GM12878 (cell line): ENCODE results near the gene RCVRN. TPM values are rescaled to one million over a fixed set of nuclear protein-coding genes. Genes with fewer than 3 reads are reported as not detected.
"Not testable (repeated sequence)": the region's sequence is repeated elsewhere in the genome, so short reads cannot be mapped to it uniquely, and the experiment has no call there.

Source experiments
- ATAC-seq: fragments of 200-7000 bp; cut with Tn5 transposase; 3 replicates; pipeline ENCODE4 v1.9.1; 2020; ENCODE audit warnings: mild to moderate bottlenecking, moderate library complexity
- BruUV-seq: library from RNA; stranded (reverse); fragments of 400-500 nt; replicated peaks from 2 replicates; lab custom pipeline; 2021; lab: Mats Ljungman, UMichigan
- CTCF ChIA-PET: fragments of 300-600 bp; sonication (Branson Sonifier 250); formaldehyde crosslinking; extraction: SDS; loops from one replicate; lab custom pipeline; 2021; ENCODE audit warnings: inconsistent platforms; lab: Yijun Ruan, JAX
- POLR2A ChIA-PET: fragments of 350-600 bp; formaldehyde crosslinking; extraction: SDS; loops from one replicate; lab custom pipeline; 2021; ENCODE audit warnings: inconsistent platforms; lab: Charles Lee
- RAD21 ChIA-PET: fragments of 300-600 bp; sonication (Branson Sonifier 250); formaldehyde crosslinking; loops from one replicate; lab custom pipeline; 2023; ENCODE audit warnings: antibody characterized with exemption; ENCODE audit not compliant: unreplicated experiment; lab: Charles Lee
- SMC1A ChIA-PET: fragments of 300-600 bp; sonication (Branson Sonifier 250); formaldehyde crosslinking; loops from one replicate; lab custom pipeline; 2023; ENCODE audit not compliant: unreplicated experiment, uncharacterized antibody; lab: Charles Lee
- DNase-seq: peaks from one replicate; pipeline ENCODE4 v3.0.0-alpha.2; 2011; ENCODE audit warnings: low read depth, low spot score
- FAIRE-seq: peaks from 3 replicates; lab custom pipeline; 2011; peaks lifted over from hg19 to GRCh38; lab: Jason Lieb, UNC
- H2AFZ ChIP-seq: 2 replicates; pipeline ENCODE4 v1.6.0; 2011; ENCODE audit warnings: low read depth, low read length, control low read depth; ENCODE audit not compliant: control insufficient read depth
- H3K27ac ChIP-seq: 2 replicates; pipeline ENCODE4 v1.5.1; 2011; ENCODE audit warnings: control low read depth; ENCODE audit not compliant: control insufficient read depth, insufficient read depth
- H3K27me3 ChIP-seq, 2 experiments: replicated peaks in 1 of 2; 2 replicates each; pipeline versions ENCODE4 v1.6.0 to v1.6.1; 2011; ENCODE audit warnings: low read length in 1 of 2; ENCODE audit not compliant: control insufficient read depth in 2 of 2, insufficient read depth in 2 of 2
- H3K36me3 ChIP-seq, 2 experiments: 2 replicates each; pipeline ENCODE4 v1.5.1; 2011; ENCODE audit warnings: low read length in 1 of 2; ENCODE audit not compliant: control insufficient read depth in 2 of 2, insufficient read depth in 2 of 2
- H3K4me1 ChIP-seq: 2 replicates; pipeline ENCODE4 v1.6.1; 2011; ENCODE audit warnings: mild to moderate bottlenecking, low read length, moderate library complexity, mixed read lengths; ENCODE audit not compliant: control insufficient read depth, insufficient read depth
- H3K4me2 ChIP-seq: 2 replicates; pipeline ENCODE4 v1.6.0; 2011; ENCODE audit warnings: control low read depth; ENCODE audit not compliant: control insufficient read depth, insufficient read depth
- H3K4me3 ChIP-seq: fragments of 200-600 bp; sonication (generic); 2 replicates; pipeline ENCODE4 v1.5.1; 2016
- H3K79me2 ChIP-seq: 2 replicates; pipeline ENCODE4 v1.6.0; 2011; ENCODE audit warnings: low read length; ENCODE audit not compliant: control insufficient read depth, insufficient read depth
- H3K9ac ChIP-seq: 2 replicates; pipeline ENCODE4 v1.8.0; 2011; ENCODE audit warnings: low read length, control low read depth, mixed read lengths; ENCODE audit not compliant: control insufficient read depth, insufficient read depth
- H3K9me3 ChIP-seq: replicated peaks from 3 replicates; pipeline ENCODE4 v1.5.1; 2011; ENCODE audit warnings: mild to moderate bottlenecking, low read length; ENCODE audit not compliant: control insufficient read depth, insufficient read depth
- H4K20me1 ChIP-seq: 2 replicates; pipeline ENCODE4 v1.6.0; 2011; ENCODE audit not compliant: control insufficient read depth, insufficient read depth
- ASH2L ChIP-seq: fragments of 300-600, 200-600 bp; sonication (generic); IDR thresholded peaks from 2 replicates; pipeline ENCODE4 v1.6.1; 2017; ENCODE audit warnings: low read depth, mild to moderate bottlenecking, borderline replicate concordance
- EZH2 ChIP-seq: IDR thresholded peaks from 2 replicates; pipeline ENCODE4 v1.6.1; 2012; ENCODE audit warnings: low read depth, mild to moderate bottlenecking, control low read depth, inconsistent platforms, low read length, borderline replicate concordance; ENCODE audit not compliant: control insufficient read depth
- KDM1A ChIP-seq: fragments of 200-600 bp; sonication (generic); IDR thresholded peaks from 2 replicates; pipeline ENCODE4 v1.6.1; 2016; ENCODE audit warnings: borderline replicate concordance
- MAX ChIP-seq: IDR thresholded peaks from 2 replicates; pipeline ENCODE4 v1.6.1; 2012; ENCODE audit warnings: low read depth, low read length, improper control_type of control experiment
- MEF2A ChIP-seq: IDR thresholded peaks from 2 replicates; pipeline ENCODE4 v1.6.1; 2011; ENCODE audit warnings: low read depth, mild to moderate bottlenecking, low read length, moderate library complexity; ENCODE audit not compliant: insufficient read depth
- RBBP5 ChIP-seq: fragments of 200-600 bp; sonication (generic); conservative IDR thresholded peaks from 2 replicates; pipeline ENCODE4 v1.6.1; 2016
- RCOR1 ChIP-seq: conservative IDR thresholded peaks from 2 replicates; pipeline ENCODE4 v1.6.1; 2012; ENCODE audit warnings: low read depth, low read length, improper control_type of control experiment
- ZNF217 ChIP-seq: fragments of 450-650 bp; IDR thresholded peaks from 2 replicates; pipeline ENCODE4 v1.6.1; 2017; ENCODE audit warnings: antibody characterized with exemption, mild to moderate bottlenecking
- WGBS: methylation state at CpG from one replicate; pipeline ENCODE4 v1.1.6; 2016; ENCODE audit warnings: low lambda C conversion rate; ENCODE audit not compliant: insufficient replicate concordance, insufficient coverage; ENCODE audit errors: missing lambda C conversion rate; 5-methylcytosine and 5-hydroxymethylcytosine counted together
- in situ Hi-C: fragments of 300-500 bp; cut with MboI; formaldehyde crosslinking; loops from 9 replicates; pipeline ENCODE4 v1.14.3; 2018; ENCODE audit warnings: mixed read lengths
- intact Hi-C: fragments of 100-400 bp; cut with micrococcal nuclease; formaldehyde crosslinking; loops from one replicate; pipeline ENCODE4 v1.14.2; 2022; ENCODE audit not compliant: unreplicated experiment
- polyA plus RNA-seq, 11 experiments: library from polyadenylated mRNA; depleted of rRNA in 4 of 11; unstranded in 6 of 11; stranded (reverse) in 5 of 11; fragments of >200 nt; fragmentation: Nextera tagmentation in 4 of 11; fragmentation: Illumina TruSeq in 1 of 11; extraction: Ambion mirVana in 4 of 11; extraction: Trizol in 1 of 11; gene quantifications; 1 replicate in 1 of 11; 2 replicates in 10 of 11; pipeline versions ENCODE4 v1.2.1 to v1.2.3, GENCODE V29; 2011 to 2016; ENCODE audit warnings: inconsistent platforms in 2 of 11, missing spikeins in 2 of 11, low read depth in 1 of 11
- total RNA-seq, 4 experiments: library from RNA; depleted of rRNA in 3 of 4; stranded (reverse); fragments of >200 nt in 3 of 4; fragmentation: Illumina TruSeq in 1 of 4; extraction: Trizol in 1 of 4; gene quantifications; 2 replicates each; pipeline versions ENCODE4 v1.2.1 to v1.2.3, GENCODE V29; 2013 to 2021

The RCVRN gene
- total and polyA plus RNA-seq, 10 of the 15 experiments (the other 5 are each of a cell fraction or from before 2014, with no cell fraction given): 0.07 to 0.23 (median 0.14) TPM; not detected in 6

DNA sequence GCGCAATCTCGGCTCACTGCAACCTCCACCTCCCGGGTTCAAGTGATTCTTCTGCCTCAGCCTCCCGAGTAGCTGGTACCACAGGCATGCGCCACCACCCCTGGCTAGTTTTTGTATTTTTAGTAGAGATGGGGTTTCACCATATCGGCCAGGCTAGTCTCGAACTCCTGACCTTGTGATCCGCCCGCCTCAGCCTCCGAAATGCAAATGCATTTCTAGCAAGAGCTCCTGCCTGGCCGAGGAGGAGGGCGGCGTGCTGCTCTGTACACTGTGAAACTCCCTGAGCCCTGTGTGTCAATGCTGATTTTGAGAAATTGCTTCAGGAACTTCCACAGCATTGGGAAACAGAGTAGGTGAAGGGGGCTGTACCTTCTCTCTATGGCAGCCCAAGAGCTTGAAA, 16.1 kb upstream of the RCVRN start:
- H3K4me1 ChIP-seq, H4K20me1 ChIP-seq, H3K4me3 ChIP-seq, FAIRE-seq, H3K79me2 ChIP-seq, SMC1A ChIA-PET, H2AFZ ChIP-seq, POLR2A ChIA-PET, H3K27ac ChIP-seq, DNase-seq, BruUV-seq, ATAC-seq, RAD21 ChIA-PET, H3K4me2 ChIP-seq, H3K9me3 ChIP-seq, H3K9ac ChIP-seq, H3K36me3 ChIP-seq, H3K27me3 ChIP-seq: not testable (repeated sequence)
- intact Hi-C loops (loop anchor here (10.0 kb wide), 1 partner anchor 374 kb away; no protein-coding TSS in a partner anchor), in situ Hi-C loops (loop anchor here (5.0 kb wide), 1 partner anchor 696 kb away; no protein-coding TSS in a partner anchor)
- CTCF ChIA-PET: interaction anchor here (1.1 kb wide), 1 partner anchor 694 kb away, joined by 3 read pairs; no protein-coding TSS in a partner anchor
- 63% methylated on average over 12 of the region's 13 CpGs for WGBS

GRCh38 chr17:9918804-9919352, 13.8 kb upstream of the RCVRN start:
- H3K4me1 ChIP-seq: no peaks in the 10 kb centered on the region
- ChIA-PET CTCF (interaction anchor here (0.6 kb wide), 1 partner anchor 70 kb away, joined by 3 read pairs; no protein-coding TSS in a partner anchor), POLR2A (no interaction called here), RAD21 (no interaction called here), SMC1A (no interaction called here)
- H3K27me3 ChIP-seq: no peaks in the 10 kb centered on the region
- DNase-seq (no peak), ATAC-seq (no peak), FAIRE-seq (no peak)
- intact Hi-C loops: no loop called here
- WGBS: 78% methylated on average over 5 of the region's 5 CpGs
- no peak overlapping the region for H3K27ac ChIP-seq
- H2AFZ ChIP-seq: no peak overlapping the region
- H3K36me3 ChIP-seq: no peaks in the 10 kb centered on the region; a peak in 1 of 4 replicates
- no peak overlapping the region for H3K9ac ChIP-seq
- H3K79me2 ChIP-seq: no peaks in the 10 kb centered on the region
- no peak overlapping the region for H3K4me2 ChIP-seq
- H4K20me1 ChIP-seq: no peaks in the 10 kb centered on the region
- BruUV-seq: no TSS peak
- no peak overlapping the region for H3K4me3 ChIP-seq
- H3K9me3 ChIP-seq: no peaks in the 10 kb centered on the region
- TF ChIP-seq RBBP5: no peak
- TF ChIP-seq EZH2: no peak
- no peak for TF ChIP-seq RCOR1
- no peak for TF ChIP-seq ASH2L
- no peak for TF ChIP-seq ZNF217
- no peak for TF ChIP-seq MEF2A
- no peak for TF ChIP-seq KDM1A
- TF ChIP-seq MAX: no peak
- in situ Hi-C loops: no loop called here
